HEK293 (cell line): Measurements from ENCODE around the gene PDZRN4.

ENCODE experiments used
- CTCF ChIP-seq: fragments of 450-650 bp; formaldehyde crosslinking; IDR thresholded peaks from 2 replicates; pipeline ENCODE4 v1.5.1; 2016; ENCODE audit warnings: missing biosample characterization, missing genetic modification characterization
- FEZF1 ChIP-seq: fragments of 450-650 bp; formaldehyde crosslinking; IDR thresholded peaks from 2 replicates; pipeline ENCODE4 v1.5.1; 2016; ENCODE audit warnings: missing biosample characterization, missing genetic modification characterization
- GLIS2 ChIP-seq: fragments of 450-650 bp; formaldehyde crosslinking; IDR thresholded peaks from 2 replicates; pipeline ENCODE4 v1.5.1; 2016; ENCODE audit warnings: missing biosample characterization, missing genetic modification characterization
- REST ChIP-seq: fragments of 450-650 bp; formaldehyde crosslinking; IDR thresholded peaks from 2 replicates; pipeline ENCODE4 v1.5.1; 2016; ENCODE audit warnings: missing biosample characterization, missing genetic modification characterization
- ZNF416 ChIP-seq: fragments of 450-650 bp; formaldehyde crosslinking; IDR thresholded peaks from 2 replicates; pipeline ENCODE4 v1.5.1; 2016; ENCODE audit warnings: missing biosample characterization, missing genetic modification characterization
- ZSCAN4 ChIP-seq: fragments of 450-650 bp; formaldehyde crosslinking; IDR thresholded peaks from 2 replicates; pipeline ENCODE4 v1.5.1; 2017; ENCODE audit warnings: missing biosample characterization, missing genetic modification characterization

- TF ChIP-seq ZNF416 (tag by site-specific recombination), result no peak
- no peak for TF ChIP-seq CTCF (tag by site-specific recombination)
- TF ChIP-seq GLIS2 (tag by site-specific recombination), result no peak
- TF ChIP-seq REST (tag by site-specific recombination), result no peak
- TF ChIP-seq FEZF1 (tag by site-specific recombination), result no peak
- no peak for TF ChIP-seq ZSCAN4
Measured at GRCh38 chr12:41242603-41243002, 54.5 kb downstream of the PDZRN4 start.
